Lower leg skin (tissue), 3 donors: ENCODE data around the gene CAMKK2.

ENCODE experiments used
- POLR2A ChIP-seq, 2 donors: fragments of 450-650 bp; IDR thresholded peaks; one replicate each; pipeline ENCODE4 v1.6.1; 2016 to 2017; ENCODE audit warnings: antibody characterized with exemption in 2 of 2, mild to moderate bottlenecking in 1 of 2, moderate library complexity in 1 of 2
- TF ChIP-seq, protein P1 (sequence below), 3 donors: fragments of 450-650 bp; IDR thresholded peaks; one replicate each; pipeline ENCODE4 v1.5.1; 2016; ENCODE audit warnings: antibody characterized with exemption in 3 of 3, mild to moderate bottlenecking in 3 of 3, moderate library complexity in 2 of 3

DNA sequence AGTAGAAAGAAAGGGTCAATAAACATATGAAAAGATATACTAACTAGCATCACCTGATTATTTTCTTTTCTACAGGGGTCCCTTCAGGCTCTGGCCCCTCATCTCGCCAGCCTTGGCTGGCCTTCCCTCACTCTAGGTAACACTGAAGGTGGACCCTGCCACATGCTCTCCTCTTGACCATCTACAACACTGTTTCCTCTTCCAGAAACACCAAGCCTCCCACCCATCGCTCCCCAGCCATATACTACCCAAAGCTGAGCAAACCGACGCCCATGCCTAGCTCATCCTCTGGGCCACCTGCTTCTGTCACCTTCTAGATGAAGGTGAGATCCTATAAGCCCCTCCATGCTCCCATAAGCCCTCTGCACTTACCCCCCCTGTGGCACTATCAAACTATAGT, 40.9 kb upstream of the CAMKK2 start:
- TF ChIP-seq, protein P1, sequence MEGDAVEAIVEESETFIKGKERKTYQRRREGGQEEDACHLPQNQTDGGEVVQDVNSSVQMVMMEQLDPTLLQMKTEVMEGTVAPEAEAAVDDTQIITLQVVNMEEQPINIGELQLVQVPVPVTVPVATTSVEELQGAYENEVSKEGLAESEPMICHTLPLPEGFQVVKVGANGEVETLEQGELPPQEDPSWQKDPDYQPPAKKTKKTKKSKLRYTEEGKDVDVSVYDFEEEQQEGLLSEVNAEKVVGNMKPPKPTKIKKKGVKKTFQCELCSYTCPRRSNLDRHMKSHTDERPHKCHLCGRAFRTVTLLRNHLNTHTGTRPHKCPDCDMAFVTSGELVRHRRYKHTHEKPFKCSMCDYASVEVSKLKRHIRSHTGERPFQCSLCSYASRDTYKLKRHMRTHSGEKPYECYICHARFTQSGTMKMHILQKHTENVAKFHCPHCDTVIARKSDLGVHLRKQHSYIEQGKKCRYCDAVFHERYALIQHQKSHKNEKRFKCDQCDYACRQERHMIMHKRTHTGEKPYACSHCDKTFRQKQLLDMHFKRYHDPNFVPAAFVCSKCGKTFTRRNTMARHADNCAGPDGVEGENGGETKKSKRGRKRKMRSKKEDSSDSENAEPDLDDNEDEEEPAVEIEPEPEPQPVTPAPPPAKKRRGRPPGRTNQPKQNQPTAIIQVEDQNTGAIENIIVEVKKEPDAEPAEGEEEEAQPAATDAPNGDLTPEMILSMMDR (IDR thresholded peaks at IDR 0.05) = no peak
- TF ChIP-seq POLR2A (IDR thresholded peaks at IDR 0.05) = no peak
